ENCODE results near the gene ALDH5A1.

Gene ALDH5A1

GRCh38 chr6:24494821-24495795 lies at the start of gene ALDH5A1 (continued):
- TF ChIP-seq PRDM2 (tag by site-specific recombination; IDR thresholded peaks at IDR 0.05; ENCODE audit: borderline replicate concordance) (no peak), ZNF169 (tag by site-specific recombination; IDR thresholded peaks at IDR 0.05) (no peak), ZNF202 (tag by site-specific recombination; IDR thresholded peaks at IDR 0.05; ENCODE audit: borderline replicate concordance) (no peak), HOXA7 (CRISPR knock-in tag; IDR thresholded peaks at IDR 0.05; ENCODE audit: borderline replicate concordance) (no peak), ZSCAN5A (tag by site-specific recombination; IDR thresholded peaks at IDR 0.05) (peak; percentile 73; the same call in 1 of the 2 replicates), BCL6B (tag by site-specific recombination; IDR thresholded peaks at IDR 0.05) (no peak), ZNF112 (tag by site-specific recombination; IDR thresholded peaks at IDR 0.05) (no peak), ZNF362 (tag by site-specific recombination; IDR thresholded peaks at IDR 0.05) (no peak), ZXDB (tag by site-specific recombination; IDR thresholded peaks at IDR 0.05) (peak; percentile 63), ZBTB7A (tag by site-specific recombination; IDR thresholded peaks at IDR 0.05; ENCODE audit: low read depth) (no peak), ZNF175 (tag by site-specific recombination; IDR thresholded peaks at IDR 0.05) (no peak), PATZ1 (tag by site-specific recombination; IDR thresholded peaks at IDR 0.05) (peak; percentile 34; the same call in 1 of the 2 replicates), ZNF585B (tag by site-specific recombination; IDR thresholded peaks at IDR 0.05) (no peak), HOXD13 (CRISPR knock-in tag; IDR thresholded peaks at IDR 0.05; ENCODE audit: borderline replicate concordance) (peak; percentile 66; the same call in 1 of the 2 replicates), ZNF785 (tag by site-specific recombination; IDR thresholded peaks at IDR 0.05) (no peak), IKZF3 (tag by site-specific recombination; IDR thresholded peaks at IDR 0.05) (peak; percentile 40; the same call in 1 of the 2 replicates), ZBTB20 (tag by site-specific recombination; IDR thresholded peaks at IDR 0.05) (peak; percentile 44; the same call in 1 of the 2 replicates), ZFHX2 (tag by site-specific recombination; conservative IDR thresholded peaks at IDR 0.05) (peak; percentile 89; the same call in 1 of the 2 replicates), KLF7 (tag by site-specific recombination; IDR thresholded peaks at IDR 0.05; ENCODE audit: borderline replicate concordance) (no peak)
- TF ChIP-seq, protein P1, sequence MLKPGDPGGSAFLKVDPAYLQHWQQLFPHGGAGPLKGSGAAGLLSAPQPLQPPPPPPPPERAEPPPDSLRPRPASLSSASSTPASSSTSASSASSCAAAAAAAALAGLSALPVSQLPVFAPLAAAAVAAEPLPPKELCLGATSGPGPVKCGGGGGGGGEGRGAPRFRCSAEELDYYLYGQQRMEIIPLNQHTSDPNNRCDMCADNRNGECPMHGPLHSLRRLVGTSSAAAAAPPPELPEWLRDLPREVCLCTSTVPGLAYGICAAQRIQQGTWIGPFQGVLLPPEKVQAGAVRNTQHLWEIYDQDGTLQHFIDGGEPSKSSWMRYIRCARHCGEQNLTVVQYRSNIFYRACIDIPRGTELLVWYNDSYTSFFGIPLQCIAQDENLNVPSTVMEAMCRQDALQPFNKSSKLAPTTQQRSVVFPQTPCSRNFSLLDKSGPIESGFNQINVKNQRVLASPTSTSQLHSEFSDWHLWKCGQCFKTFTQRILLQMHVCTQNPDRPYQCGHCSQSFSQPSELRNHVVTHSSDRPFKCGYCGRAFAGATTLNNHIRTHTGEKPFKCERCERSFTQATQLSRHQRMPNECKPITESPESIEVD (tag by site-specific recombination; IDR thresholded peaks at IDR 0.05), result no peak
- TF ChIP-seq, protein P2, sequence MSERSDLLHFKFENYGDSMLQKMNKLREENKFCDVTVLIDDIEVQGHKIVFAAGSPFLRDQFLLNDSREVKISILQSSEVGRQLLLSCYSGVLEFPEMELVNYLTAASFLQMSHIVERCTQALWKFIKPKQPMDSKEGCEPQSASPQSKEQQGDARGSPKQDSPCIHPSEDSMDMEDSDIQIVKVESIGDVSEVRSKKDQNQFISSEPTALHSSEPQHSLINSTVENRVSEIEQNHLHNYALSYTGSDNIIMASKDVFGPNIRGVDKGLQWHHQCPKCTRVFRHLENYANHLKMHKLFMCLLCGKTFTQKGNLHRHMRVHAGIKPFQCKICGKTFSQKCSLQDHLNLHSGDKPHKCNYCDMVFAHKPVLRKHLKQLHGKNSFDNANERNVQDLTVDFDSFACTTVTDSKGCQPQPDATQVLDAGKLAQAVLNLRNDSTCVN (tag by site-specific recombination; optimal IDR thresholded peaks at IDR 0.05), result peak; percentile 98
- TF ChIP-seq, protein P3, sequence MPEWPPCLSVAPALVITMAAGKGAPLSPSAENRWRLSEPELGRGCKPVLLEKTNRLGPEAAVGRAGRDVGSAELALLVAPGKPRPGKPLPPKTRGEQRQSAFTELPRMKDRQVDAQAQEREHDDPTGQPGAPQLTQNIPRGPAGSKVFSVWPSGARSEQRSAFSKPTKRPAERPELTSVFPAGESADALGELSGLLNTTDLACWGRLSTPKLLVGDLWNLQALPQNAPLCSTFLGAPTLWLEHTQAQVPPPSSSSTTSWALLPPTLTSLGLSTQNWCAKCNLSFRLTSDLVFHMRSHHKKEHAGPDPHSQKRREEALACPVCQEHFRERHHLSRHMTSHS (tag by site-specific recombination; IDR thresholded peaks at IDR 0.05), result no peak

Measured in HEK293 (cell line).